NCI-H2171 treated with DMSO at 0.1 percent for 48 hours (cell line): ENCODE measurements around the gene C22orf31.

Source experiments
- DNase-seq: peaks from one replicate; lab custom pipeline; 2025; lab: John Stamatoyannopoulos, UW

The C22orf31 gene

GRCh38 chr22:29029202-29030000 is 32.2 kb downstream of the C22orf31 start:
- DNase-seq: no peak

- DNase-seq: no peak
These were observed 33.2 kb downstream of the C22orf31 start for GRCh38 chr22:29028468-29028867.

- no peak for DNase-seq
These were observed 35.1 kb downstream of the C22orf31 start for GRCh38 chr22:29026579-29026978.

- DNase-seq: no peak
These were observed 38.3 kb downstream of the C22orf31 start for GRCh38 chr22:29023172-29023796.

- no peak for DNase-seq
These were observed 39.4 kb downstream of the C22orf31 start for GRCh38 chr22:29022101-29022817.

DNA sequence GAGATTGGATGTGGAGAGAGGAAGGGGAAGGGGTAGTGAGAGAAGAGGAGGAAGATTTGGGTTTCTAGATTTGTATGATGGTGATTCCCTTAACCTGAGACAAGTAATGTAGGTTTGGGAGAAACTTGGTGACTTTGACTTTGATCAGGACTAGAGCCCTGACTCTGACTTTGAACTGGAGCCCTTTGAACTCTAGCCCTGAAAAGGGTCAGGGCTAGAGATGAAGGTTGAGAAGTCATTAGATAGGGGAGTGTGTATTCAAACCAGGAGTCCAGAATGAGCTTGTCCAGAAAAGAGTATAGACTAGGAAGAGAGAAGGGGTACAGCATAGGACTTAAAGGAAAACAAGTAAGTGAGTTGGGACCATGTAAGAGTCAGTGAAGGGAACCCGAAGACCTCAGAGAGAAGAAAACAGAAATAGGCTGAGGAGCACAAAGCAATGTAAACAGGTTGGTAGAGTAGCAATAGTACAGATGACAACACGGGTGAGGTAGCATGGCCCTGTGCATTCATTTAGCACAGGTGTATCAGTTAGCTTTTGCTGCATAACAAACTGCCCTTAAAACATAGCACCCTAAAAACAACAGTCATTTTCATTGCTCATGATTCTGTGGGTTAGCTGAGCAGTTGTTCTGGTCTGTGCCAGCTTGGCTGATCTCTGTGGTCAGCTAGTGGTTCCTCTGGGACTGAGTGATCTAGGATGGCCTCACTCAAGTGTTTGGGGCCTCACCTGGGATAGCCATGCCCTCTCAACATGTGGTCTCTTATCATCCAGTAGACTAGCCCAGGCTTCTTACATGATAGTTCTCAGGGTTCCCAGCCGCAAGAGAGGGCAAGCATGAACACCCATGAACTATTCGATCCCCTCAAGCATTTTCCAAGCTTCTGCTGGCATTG is 43.1 kb downstream of the C22orf31 start:
- no peak for DNase-seq

- no peak for DNase-seq
These were observed 45.3 kb downstream of the C22orf31 start for GRCh38 chr22:29016067-29016938.

DNA sequence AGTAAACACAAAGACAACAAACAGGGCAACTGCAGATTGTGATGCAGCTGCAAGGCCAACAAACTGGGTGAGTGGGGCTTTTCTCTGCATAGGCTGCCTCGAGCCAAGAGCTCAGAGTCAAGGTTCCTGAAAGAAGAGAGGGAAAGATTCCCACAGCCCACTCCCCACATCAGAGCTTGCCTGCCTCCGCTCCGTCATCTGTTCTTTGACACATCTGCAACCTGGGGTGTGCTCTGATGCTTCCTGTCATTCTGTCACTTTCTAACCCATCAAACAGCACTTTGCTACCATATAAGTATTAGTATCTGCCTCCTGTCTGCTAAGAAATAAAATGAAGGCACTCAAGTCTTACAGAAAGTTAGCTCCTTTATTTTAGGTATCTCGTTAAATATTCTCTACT is 46.9 kb downstream of the C22orf31 start:
- DNase-seq: no peak

DNA sequence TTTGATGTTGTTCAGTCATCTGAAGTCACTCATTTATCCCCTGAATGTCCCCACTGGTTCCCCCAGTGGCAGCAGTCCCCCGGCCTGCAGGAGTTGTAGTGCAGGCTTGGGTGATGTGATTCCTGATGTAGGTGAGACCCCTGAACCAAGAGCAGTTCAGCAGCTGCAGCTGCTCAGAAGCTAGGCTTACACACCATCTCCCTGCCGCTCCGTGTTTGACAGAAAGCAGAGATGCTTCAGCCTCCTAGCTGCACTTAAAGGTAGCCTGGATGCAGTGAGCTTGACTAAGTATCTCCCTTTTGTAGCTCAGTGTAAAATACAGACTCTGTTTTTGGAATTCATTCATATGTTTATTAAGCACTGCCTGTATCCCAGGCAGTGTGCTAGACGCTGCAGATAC is 47.3 kb downstream of the C22orf31 start:
- no peak for DNase-seq

DNA sequence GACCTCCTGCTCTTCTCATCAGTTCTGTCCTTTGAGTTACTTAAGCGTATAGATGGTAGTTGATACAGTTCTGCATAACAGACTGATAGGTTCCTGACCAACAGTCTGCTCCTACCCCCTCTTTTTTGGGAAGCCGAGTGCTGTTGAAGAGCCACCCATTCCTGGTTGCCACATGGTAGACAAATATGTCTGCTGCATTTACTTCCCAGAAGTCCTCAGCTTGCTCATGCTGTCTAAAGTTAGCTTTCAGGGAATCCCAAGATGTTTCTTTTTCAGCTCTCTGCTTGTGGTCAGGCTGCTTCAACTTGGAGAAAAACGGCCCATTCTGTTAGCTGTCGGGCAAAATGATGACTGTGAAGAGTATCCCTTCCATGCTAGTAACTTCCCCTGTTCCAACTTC is 48.7 kb downstream of the C22orf31 start:
- DNase-seq: no peak

GRCh38 chr22:29012101-29012433 is 49.6 kb downstream of the C22orf31 start:
- no peak for DNase-seq

- no peak for DNase-seq
These were observed 50.2 kb downstream of the C22orf31 start for GRCh38 chr22:29011240-29012100.

DNA sequence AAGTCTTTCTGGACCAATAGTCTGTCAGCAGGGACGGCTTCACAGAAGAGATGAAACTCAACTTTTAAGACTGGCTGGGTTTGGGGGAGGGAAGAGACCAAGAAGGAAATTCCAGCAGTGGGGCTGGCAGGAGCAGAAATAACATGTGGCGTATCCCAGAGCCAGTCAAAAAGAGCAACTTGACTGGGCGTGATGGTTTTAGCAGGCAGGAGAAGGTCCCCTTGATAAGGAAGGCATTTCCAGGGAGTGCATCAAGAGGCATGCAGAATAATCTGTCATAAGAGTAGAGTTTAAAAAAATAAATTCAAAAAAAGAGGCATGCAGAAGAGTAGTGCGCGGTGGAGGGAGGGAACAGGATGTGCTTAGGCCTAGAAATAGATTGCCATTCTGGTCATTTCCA is 52.5 kb downstream of the C22orf31 start:
- DNase-seq: no peak
